Measurements from ENCODE around the gene SLC32A1. TPM values are rescaled to one million over a fixed set of nuclear protein-coding genes. Genes with fewer than 3 reads are reported as not detected.
A peak's percentile ranks its signal among the peaks of the same experiment; 100 is the strongest.

SLC32A1 gene
- total and polyA plus RNA-seq, 2 donors (not counting 3 experiments of a cell fraction or from before 2014, with no cell fraction given), result 0.04 TPM; not detected in 1

- H3K9me1 ChIP-seq (replicated peaks; ENCODE audit: control insufficient read depth, extremely low read depth, insufficient read depth, low read length), result no peaks in the 10 kb centered on the region
- intact Hi-C loops (cut with micrococcal nuclease) (no loop called here), dilution Hi-C loops (cut with MboI; ENCODE audit: extremely low pct_ligation_motif_present, low sequenced_read_pairs) (no loop called here)
- no peak overlapping the region for H3K4me2 ChIP-seq (ENCODE audit: insufficient read depth, low read length)
- TF ChIP-seq POLR2AphosphoS5 (IDR thresholded peaks at IDR 0.05; ENCODE audit: insufficient read depth, low read depth, low read length), result no peak
- TF ChIP-seq FOS (IDR thresholded peaks at IDR 0.05; ENCODE audit: borderline replicate concordance, insufficient read depth, low read length), result peak; percentile 90
- TF ChIP-seq MYC (IDR thresholded peaks at IDR 0.05; ENCODE audit: low read depth, low read length), result no peak
- no peak for TF ChIP-seq POLR2A (IDR thresholded peaks at IDR 0.05; ENCODE audit: low read depth, low read length)
- no peak for TF ChIP-seq MAX (IDR thresholded peaks at IDR 0.05; ENCODE audit: insufficient read depth, insufficient read length)
- TF ChIP-seq JUN (IDR thresholded peaks at IDR 0.05; ENCODE audit: borderline replicate concordance, insufficient read depth, insufficient read length, low read depth), result peak; percentile 25
- no peak for TF ChIP-seq CTCF (IDR thresholded peaks at IDR 0.05; ENCODE audit: extremely low read depth in 1 of 2, insufficient read depth in 1 of 2, low read depth in 1 of 2, low read length in 2 of 2)
- no peak for TF ChIP-seq GATA2 (IDR thresholded peaks at IDR 0.05; ENCODE audit: insufficient read depth, insufficient read length, low read depth, low read length)
- TF ChIP-seq EZH2 (IDR thresholded peaks at IDR 0.05; ENCODE audit: borderline replicate concordance, low read depth, low read length, severe bottlenecking), result no peak
- peaks cover 7 to 12% of the 10 kb centered on the region in 2 experiments for H3K36me3 ChIP-seq (ENCODE audit: control insufficient read depth in 2 of 2, extremely low read depth in 1 of 2, insufficient read depth in 2 of 2, low read length in 2 of 2)
- no peak overlapping the region for H3K27ac ChIP-seq (ENCODE audit: insufficient read depth, low read depth, low read length)
- peaks cover 10% of the 10 kb centered on the region for H3K4me1 ChIP-seq (ENCODE audit: control insufficient read depth, extremely low read depth, insufficient read depth, low read length)
- BruUV-seq (replicated peaks), result no TSS peak
- H4K20me1 ChIP-seq (replicated peaks; ENCODE audit: control insufficient read depth, extremely low read depth, insufficient read depth, low read length), result no peaks in the 10 kb centered on the region
- no peaks in the 10 kb centered on the region for H3K9me3 ChIP-seq (replicated peaks; ENCODE audit: control insufficient read depth, insufficient read depth, low read length)
- no peak overlapping the region for H3K9ac ChIP-seq (replicated peaks; ENCODE audit: extremely low read depth, insufficient read depth, low read length)
- no peak overlapping the region for H3K4me3 ChIP-seq (replicated peaks in 1 of 3; ENCODE audit: insufficient read depth in 1 of 3, low read depth in 1 of 3, low read length in 3 of 3)
- no peaks in the 10 kb centered on the region for H3K79me2 ChIP-seq (ENCODE audit: control insufficient read depth, insufficient read depth, low read length)
- FAIRE-seq (peak; percentile 86), DNase-seq (ENCODE audit: low read depth, low spot score) (peak; percentile 60)
- ChIA-PET POLR2A (no interaction called here), CTCF (interaction anchor here (0.7 to 1.5 kb wide), 8 partner anchors 9 to 128 kb away, joined by 3 to 6 read pairs (median 4); no protein-coding TSS in a partner anchor)
- H2AFZ ChIP-seq (ENCODE audit: low read depth, low read length), result no peak overlapping the region
- H3K27me3 ChIP-seq (ENCODE audit: control insufficient read depth in 2 of 2, insufficient read depth in 2 of 2, low read length in 2 of 2), result no peaks in the 10 kb centered on the region
Measured at GRCh38 chr20:38764567-38765318, 40.5 kb downstream of the SLC32A1 start.

Data from endothelial cell of umbilical vein (primary cell).